K562 (cell line): ENCODE results near the gene TRPC3. TPM values are rescaled to one million over a fixed set of nuclear protein-coding genes. Genes with fewer than 3 reads are reported as not detected.
A peak's percentile ranks its signal among the peaks of the same experiment; 100 is the strongest.

ENCODE experiments used
- ATAC-seq: fragments of 200-7000 bp; cut with Tn5 transposase; 3 replicates; pipeline ENCODE4 v1.9.1; 2020; ENCODE audit warnings: moderate library complexity
- BruUV-seq: library from RNA; stranded (reverse); fragments of 400-500 nt; replicated peaks from 2 replicates; lab custom pipeline; 2021; lab: Mats Ljungman, UMichigan
- CTCF ChIA-PET: fragments of 300-600 bp; formaldehyde crosslinking; extraction: SDS; loops from one replicate; lab custom pipeline; 2021; ENCODE audit warnings: low intra/inter-chr PET ratio; lab: Yijun Ruan, JAX
- POLR2A ChIA-PET: fragments of 300-600, 350-650 bp; sonication (Branson Sonifier 250); formaldehyde crosslinking; extraction: SDS; loops from one replicate; lab custom pipeline; 2021; ENCODE audit warnings: antibody characterized with exemption, inconsistent platforms; lab: Yijun Ruan, JAX
- DNase-seq, 4 experiments: peaks; one replicate each; pipeline versions ENCODE4 v3.0.0 to v3.0.0-alpha.2; 2011 to 2018; ENCODE audit warnings: low spot score in 3 of 4, mixed read lengths in 3 of 4; ENCODE audit errors: extremely low read depth in 1 of 4
- FAIRE-seq: peaks from 2 replicates; lab custom pipeline; 2011; peaks lifted over from hg19 to GRCh38; lab: Jason Lieb, UNC
- H2AFZ ChIP-seq: 2 replicates; pipeline ENCODE4 v1.6.0; 2011; ENCODE audit warnings: low read depth, low read length, control low read depth, inconsistent platforms
- H3K27ac ChIP-seq: fragments of 200-600 bp; 3 replicates; pipeline ENCODE4 v1.8.0; 2011; ENCODE audit warnings: low read depth, mild to moderate bottlenecking, control low read depth, inconsistent platforms, low read length, moderate library complexity, mixed read lengths; ENCODE audit errors: extremely low read depth
- H3K27me3 ChIP-seq, 2 experiments: fragments of 300-600 bp in 1 of 2; 2 replicates in 1 of 2; 3 replicates in 1 of 2; pipeline versions ENCODE4 v1.6.0 to v1.8.0; 2011; ENCODE audit warnings: inconsistent platforms in 2 of 2, low read length in 2 of 2, mild to moderate bottlenecking in 1 of 2, mixed read lengths in 1 of 2, moderate library complexity in 1 of 2; ENCODE audit not compliant: control insufficient read depth in 2 of 2, insufficient read depth in 2 of 2
- H3K36me3 ChIP-seq: fragments of 300-600 bp; 3 replicates; pipeline ENCODE4 v1.8.0; 2011; ENCODE audit warnings: mild to moderate bottlenecking, low read length, inconsistent platforms; ENCODE audit not compliant: control insufficient read depth, insufficient read depth
- H3K4me1 ChIP-seq, 2 experiments: fragments of 200-600 bp in 1 of 2; replicated peaks in 1 of 2; 2 replicates in 1 of 2; 3 replicates in 1 of 2; pipeline versions ENCODE4 v1.5.1 to v1.8.0; 2011; ENCODE audit warnings: inconsistent platforms in 2 of 2, low read length in 2 of 2, mild to moderate bottlenecking in 1 of 2, mixed read lengths in 1 of 2, moderate library complexity in 1 of 2; ENCODE audit not compliant: control insufficient read depth in 2 of 2, insufficient read depth in 2 of 2
- H3K4me2 ChIP-seq: 2 replicates; pipeline ENCODE4 v1.6.1; 2011; ENCODE audit warnings: low read length, control low read depth, inconsistent platforms, mixed read lengths; ENCODE audit not compliant: insufficient read depth
- H3K4me3 ChIP-seq: fragments of 200-600 bp; sonication (generic), shearing (Covaris generic); 2 replicates; pipeline ENCODE4 v1.5.1; 2016; ENCODE audit warnings: control low read depth, inconsistent platforms
- H3K79me2 ChIP-seq: fragments of 200-600 bp; 3 replicates; pipeline ENCODE4 v1.8.0; 2011; ENCODE audit warnings: low read length, inconsistent platforms; ENCODE audit not compliant: control insufficient read depth, insufficient read depth
- H3K9ac ChIP-seq, 2 experiments: 2 replicates each; pipeline versions ENCODE4 v1.6.0 to v1.6.1; 2011; ENCODE audit warnings: low read depth in 2 of 2, low read length in 2 of 2, control low read depth in 1 of 2, inconsistent platforms in 1 of 2, mild to moderate bottlenecking in 1 of 2, mixed read lengths in 1 of 2; ENCODE audit not compliant: insufficient read depth in 1 of 2
- H3K9me1 ChIP-seq: one replicate; pipeline ENCODE4 v1.6.0; 2011; ENCODE audit warnings: inconsistent platforms, mild to moderate bottlenecking, low read length, moderate library complexity; ENCODE audit not compliant: control insufficient read depth, insufficient read depth
- H3K9me3 ChIP-seq: replicated peaks from 2 replicates; pipeline ENCODE4 v1.5.1; 2011; ENCODE audit warnings: low read depth, low read length, inconsistent platforms; ENCODE audit not compliant: control insufficient read depth, insufficient read depth
- H4K20me1 ChIP-seq: replicated peaks from 2 replicates; pipeline ENCODE4 v1.6.1; 2011; ENCODE audit warnings: low read length, inconsistent platforms, mixed read lengths; ENCODE audit not compliant: control insufficient read depth, insufficient read depth
- ARID2 ChIP-seq: fragments of 450-650 bp; IDR thresholded peaks from 2 replicates; pipeline ENCODE4 v1.6.1; 2017; ENCODE audit warnings: antibody characterized with exemption, mild to moderate bottlenecking
- ARID4B ChIP-seq: sonication (generic); formaldehyde crosslinking; IDR thresholded peaks from 2 replicates; pipeline ENCODE4 v1.8.0; 2022; ENCODE audit warnings: mild to moderate bottlenecking, missing genetic modification reagents
- ATF3 ChIP-seq, 2 experiments: fragments of 450-650 bp in 1 of 2; sonication (generic) in 1 of 2; formaldehyde crosslinking in 1 of 2; IDR thresholded peaks in 1 of 2; conservative IDR thresholded peaks in 1 of 2; 2 replicates each; pipeline versions ENCODE4 v1.6.1 to v1.8.1; 2016 to 2023; ENCODE audit warnings: mild to moderate bottlenecking in 2 of 2, moderate library complexity in 2 of 2, inconsistent platforms in 1 of 2, missing genetic modification reagents in 1 of 2
- HDGF ChIP-seq: fragments of 450-650 bp; IDR thresholded peaks from 2 replicates; pipeline ENCODE4 v1.6.1; 2016
- HES1 ChIP-seq: fragments of 450-650 bp; IDR thresholded peaks from 2 replicates; pipeline ENCODE4 v1.6.1; 2016; ENCODE audit warnings: low read depth, mild to moderate bottlenecking, moderate library complexity
- HMGN3 ChIP-seq: IDR thresholded peaks from 2 replicates; pipeline ENCODE4 v1.6.1; 2011; ENCODE audit warnings: borderline replicate concordance, low read depth, mild to moderate bottlenecking, mixed read lengths, low read length; ENCODE audit not compliant: insufficient read length; ENCODE audit errors: extremely low read depth
- HNRNPUL1 ChIP-seq: fragments of 200-400 bp; formaldehyde crosslinking; IDR thresholded peaks from 2 replicates; pipeline ENCODE4 v1.6.1; 2017; ENCODE audit warnings: low read length
- JUND ChIP-seq, 2 experiments: IDR thresholded peaks; 2 replicates in 1 of 2; 3 replicates in 1 of 2; pipeline ENCODE4 v1.6.1; 2011; ENCODE audit warnings: borderline replicate concordance in 2 of 2, low read depth in 2 of 2, low read length in 2 of 2, improper control_type of control experiment in 1 of 2, missing biosample characterization in 1 of 2, missing genetic modification characterization in 1 of 2, missing genetic modification reagents in 1 of 2
- MXD1 ChIP-seq: fragments of 250-450 bp; sonication (Bioruptor Pico); IDR thresholded peaks from 2 replicates; pipeline ENCODE4 v1.8.0; 2021; ENCODE audit warnings: borderline replicate concordance, mild to moderate bottlenecking, moderate library complexity; ENCODE audit not compliant: poor library complexity, severe bottlenecking
- NEUROD1 ChIP-seq: fragments of 150-350 bp; IDR thresholded peaks from 2 replicates; pipeline ENCODE4 v1.6.1; 2014; ENCODE audit warnings: borderline replicate concordance, low read length, low read depth; ENCODE audit not compliant: partially characterized antibody
- POLR2AphosphoS5 ChIP-seq: IDR thresholded peaks from 2 replicates; pipeline ENCODE4 v1.6.1; 2011; ENCODE audit warnings: mild to moderate bottlenecking, low read depth, low read length, moderate library complexity; ENCODE audit not compliant: control insufficient read depth, insufficient read depth
- SOX6 ChIP-seq: fragments of 450-650 bp; IDR thresholded peaks from 2 replicates; pipeline ENCODE4 v1.6.1; 2014; ENCODE audit warnings: mild to moderate bottlenecking
- WGBS: fragments of 100-300 bp; shearing (Covaris generic); methylation state at CpG from one replicate; pipeline ENCODE4 v1.1.6; 2016; ENCODE audit warnings: low coverage, mixed read lengths; ENCODE audit not compliant: insufficient coverage; ENCODE audit errors: missing lambda C conversion rate; 5-methylcytosine and 5-hydroxymethylcytosine counted together
- in situ Hi-C: fragments of 300-500 bp; cut with MboI; formaldehyde crosslinking; loops from 4 replicates; pipeline ENCODE4 v1.15.0; 2018; ENCODE audit warnings: inconsistent platforms, mixed read lengths
- intact Hi-C: fragments of 100-400 bp; cut with micrococcal nuclease; formaldehyde crosslinking; loops from 2 replicates; pipeline ENCODE4 v1.14.2; 2022
- polyA plus RNA-seq, 8 experiments: library from polyadenylated mRNA; depleted of rRNA in 4 of 8; stranded (reverse) in 5 of 8; unstranded in 3 of 8; fragments of >200 nt; fragmentation: Nextera tagmentation in 2 of 8; fragmentation: Illumina TruSeq in 1 of 8; extraction: Ambion mirVana in 2 of 8; extraction: Trizol in 1 of 8; gene quantifications; 2 replicates each; pipeline versions ENCODE4 v1.2.1 to v1.2.3, GENCODE V29; 2011 to 2014; ENCODE audit warnings: inconsistent platforms in 1 of 8, missing spikeins in 1 of 8
- total RNA-seq, 7 experiments: library from RNA; depleted of rRNA in 6 of 7; stranded (reverse); fragments of >200 nt in 6 of 7; fragmentation: Illumina TruSeq in 2 of 7; extraction: Trizol in 2 of 7; gene quantifications; 2 replicates each; pipeline versions ENCODE4 v1.2.1 to v1.2.3, GENCODE V29; 2011 to 2021; ENCODE audit warnings: low replicate concordance in 1 of 7

Gene TRPC3
- total and polyA plus RNA-seq, 9 of the 15 experiments (the other 6 are each of a cell fraction or from before 2014, with no cell fraction given) = 0.01 to 0.27 (median 0.11) TPM

GRCh38 chr4:121990489-121990888, 38.6 kb upstream of the TRPC3 start (continued):
- no peak for TF ChIP-seq ARID4B
- TF ChIP-seq POLR2AphosphoS5 = peak; percentile 89
- TF ChIP-seq HDGF = no peak

GRCh38 chr4:121989715-121990114, 37.9 kb upstream of the TRPC3 start:
- DNase-seq (peak; percentile 78 to 85 (median 82)), ATAC-seq (peak; percentile 80), FAIRE-seq (peak; percentile 85)
- intact Hi-C loops = no loop called here
- peak overlapping the region; percentile 19 for H3K27ac ChIP-seq
- no peaks in the 10 kb centered on the region for H3K27me3 ChIP-seq
- H3K9me3 ChIP-seq = no peaks in the 10 kb centered on the region
- CTCF ChIA-PET = no interaction called here
- no peaks in the 10 kb centered on the region for H3K36me3 ChIP-seq
- 3% methylated on average over 10 of the region's 10 CpGs for WGBS
- in situ Hi-C loops = no loop called here
- H3K4me3 ChIP-seq = no peak overlapping the region
- no TSS peak for BruUV-seq
- peak overlapping the region; percentile 80 for H2AFZ ChIP-seq
- peaks cover 4 to 28% of the 10 kb centered on the region in 2 experiments; a peak in 3 of 5 replicates for H3K4me1 ChIP-seq
- H3K79me2 ChIP-seq = no peaks in the 10 kb centered on the region
- no peaks in the 10 kb centered on the region for H3K9me1 ChIP-seq
- no peak overlapping the region; a peak in 1 of 4 replicates for H3K9ac ChIP-seq
- H4K20me1 ChIP-seq = no peaks in the 10 kb centered on the region
- peak overlapping the region; percentile 66 for H3K4me2 ChIP-seq
- POLR2A ChIA-PET = interaction anchor here (0.7 to 1.3 kb wide), 2 partner anchors 9 to 14 kb away, joined by 3 to 4 read pairs; no protein-coding TSS in a partner anchor
- TF ChIP-seq SOX6 (peak; percentile 91), HNRNPUL1 (no peak), HES1 (0 out of 2 replicates have a peak, but pooled peaks have one; percentile 23), JUND (IDR thresholded peaks at IDR 0.05; ENCODE audit: borderline replicate concordance, low read depth, low read length) (peak; percentile 65; the same call in 1 of the 2 replicates), JUND (tag; IDR thresholded peaks at IDR 0.05; ENCODE audit: borderline replicate concordance, low read depth, low read length) (peak; percentile 36; the same call in 1 of the 3 replicates), NEUROD1 (no peak), MXD1 (CRISPR knock-in tag) (no peak), ATF3 (IDR thresholded peaks at IDR 0.05) (peak; percentile 53; the same call in 1 of the 2 replicates), ATF3 (CRISPR knock-in tag; conservative IDR thresholded peaks at IDR 0.05) (no peak), ARID2 (no peak), HMGN3 (no peak)
